ENCODE results near the gene MICALL2.

MICALL2 gene

DNA sequence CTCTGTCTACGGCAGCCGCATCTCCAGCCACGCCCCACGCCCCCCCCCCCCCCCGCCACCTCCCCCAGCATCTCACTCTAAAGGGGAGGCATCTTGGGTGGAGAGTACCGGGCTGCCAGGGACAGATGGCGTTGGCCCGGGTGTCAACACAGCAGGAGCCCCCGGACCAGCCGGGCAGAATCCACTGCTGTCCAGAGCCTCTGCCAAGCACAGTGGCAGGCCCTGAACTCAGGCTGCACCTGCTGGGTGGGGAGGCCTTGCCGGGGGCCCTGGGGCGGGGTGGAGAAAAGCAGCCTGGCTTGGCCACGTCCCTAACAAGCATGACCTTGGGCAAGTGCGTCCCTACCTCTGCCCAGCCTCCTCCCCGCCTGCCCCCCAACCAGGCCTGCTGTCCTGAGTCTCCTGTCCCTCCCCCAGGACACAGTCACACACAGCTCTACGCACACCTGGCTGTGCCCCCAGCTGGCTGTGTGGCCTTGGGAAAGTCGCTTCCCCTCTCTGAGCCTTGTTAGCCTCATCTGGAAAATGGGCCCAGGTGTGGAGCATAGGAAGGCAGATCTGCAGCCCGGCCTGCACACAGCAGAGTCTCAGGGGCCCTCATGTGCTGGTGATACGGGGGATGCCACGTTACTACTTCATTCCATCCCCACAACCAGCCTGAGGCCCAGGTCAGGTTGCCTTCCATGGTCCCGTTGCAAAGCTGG lies 45.2 kb downstream of the MICALL2 start:
- no peak for DNase-seq (ENCODE audit: low spot score)

DNA sequence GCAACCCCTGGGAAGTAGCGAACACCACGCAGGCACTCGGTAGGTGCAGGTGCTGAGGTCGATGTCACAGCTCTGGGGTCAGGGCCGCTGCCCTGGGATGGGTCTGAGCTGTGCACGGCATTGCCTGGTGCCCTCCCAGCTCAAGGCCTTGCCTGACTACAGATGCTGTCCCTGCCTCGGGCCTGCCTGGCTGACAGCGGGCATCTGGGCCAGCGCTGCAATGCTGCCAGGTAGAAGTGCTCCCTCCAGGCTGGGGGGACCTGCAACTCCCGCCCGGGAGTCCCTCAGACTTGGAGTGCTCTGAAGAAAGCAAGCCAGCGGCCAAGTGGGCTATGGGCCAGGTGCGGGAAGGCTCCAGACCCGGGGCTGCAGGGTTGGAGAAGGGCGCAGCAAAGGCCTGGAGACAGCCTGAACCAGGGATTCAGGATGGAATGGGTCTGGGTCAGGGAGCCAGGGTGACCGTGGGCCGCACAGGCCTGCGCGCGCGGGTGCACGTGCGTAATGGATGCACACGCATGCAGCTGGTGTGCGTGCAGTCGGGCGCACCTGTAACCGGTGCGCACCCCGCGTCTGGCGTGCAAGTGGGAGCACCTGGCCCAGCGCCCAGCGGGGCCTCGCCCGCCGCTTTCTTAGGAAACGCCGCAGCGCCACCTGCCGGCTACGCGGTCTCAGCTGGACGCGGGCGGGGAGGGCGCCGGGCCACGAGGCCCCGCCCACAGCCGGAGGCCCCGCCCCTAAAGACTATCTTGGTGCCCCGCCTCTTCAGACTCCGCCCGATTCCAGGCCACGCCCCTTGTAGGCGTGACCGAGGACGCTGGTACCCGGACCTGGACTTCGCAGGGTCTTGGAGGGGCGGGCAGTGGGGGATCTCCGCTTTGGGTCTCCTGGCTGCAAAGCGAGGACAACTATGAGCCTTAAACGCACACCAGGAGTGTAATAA lies 46.7 kb downstream of the MICALL2 start:
- peak; percentile 99 for DNase-seq (ENCODE audit: low spot score)

DNA sequence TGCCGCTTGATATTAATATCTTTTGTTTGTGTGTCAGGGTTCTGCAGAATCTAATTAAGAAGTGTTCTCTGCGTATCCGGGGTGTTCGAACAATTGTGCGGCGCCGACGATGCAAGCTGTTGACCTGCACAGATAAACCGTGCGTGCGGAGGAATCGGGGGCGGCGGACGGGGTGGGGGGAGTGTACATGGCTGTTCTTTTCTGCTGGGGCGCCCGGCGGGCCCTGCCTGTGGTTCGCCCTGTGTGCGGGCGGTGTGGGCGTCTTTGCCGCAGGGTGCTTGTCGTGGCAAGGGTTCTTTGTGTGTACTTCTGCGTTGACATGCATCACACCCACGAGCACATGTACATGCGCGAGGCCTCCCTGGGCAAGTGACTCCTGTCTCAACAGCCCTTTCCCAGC lies 47.9 kb downstream of the MICALL2 start:
- DNase-seq (ENCODE audit: low spot score) = no peak

DNA sequence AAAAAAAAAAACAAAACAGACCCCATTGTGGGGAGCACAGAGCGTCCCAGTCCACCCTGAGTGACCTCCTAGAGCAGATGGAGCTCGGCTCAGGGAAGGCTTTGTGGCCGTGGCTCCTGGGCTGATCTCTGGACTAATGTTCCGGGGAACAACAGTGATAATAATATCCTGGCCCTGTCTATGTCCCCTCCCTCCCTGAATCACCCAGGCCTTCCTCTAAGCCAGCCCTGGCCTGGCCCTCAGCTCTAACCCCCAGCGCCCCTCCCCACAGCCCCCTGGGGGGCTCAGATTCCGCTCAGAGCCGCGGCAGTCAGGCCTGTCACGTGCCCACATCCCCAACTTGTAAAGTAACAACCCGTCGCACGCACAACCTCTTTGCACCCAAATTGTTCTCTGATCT lies 48.3 kb downstream of the MICALL2 start:
- DNase-seq (ENCODE audit: low spot score) = no peak

DNA sequence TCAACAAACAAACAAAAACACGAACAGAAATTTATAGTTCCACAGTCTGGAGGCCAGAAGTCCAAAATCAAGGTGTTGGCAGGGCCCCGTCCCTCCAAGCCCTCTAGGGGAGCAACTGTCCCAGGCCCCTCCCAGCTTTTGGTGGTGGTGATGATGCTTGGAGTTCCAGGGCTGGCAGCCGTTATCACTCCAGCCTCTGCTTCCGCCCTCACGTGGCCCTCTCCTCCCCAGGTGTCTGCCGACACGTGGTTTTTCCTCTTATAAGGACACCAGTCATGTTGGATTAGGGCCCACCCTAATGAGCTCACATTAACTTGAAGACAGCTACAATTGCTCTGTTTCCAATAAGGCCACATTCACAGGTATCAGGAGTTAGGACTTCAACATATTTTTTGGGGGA lies 49.7 kb downstream of the MICALL2 start:
- DNase-seq (ENCODE audit: low spot score) = no peak

DNA sequence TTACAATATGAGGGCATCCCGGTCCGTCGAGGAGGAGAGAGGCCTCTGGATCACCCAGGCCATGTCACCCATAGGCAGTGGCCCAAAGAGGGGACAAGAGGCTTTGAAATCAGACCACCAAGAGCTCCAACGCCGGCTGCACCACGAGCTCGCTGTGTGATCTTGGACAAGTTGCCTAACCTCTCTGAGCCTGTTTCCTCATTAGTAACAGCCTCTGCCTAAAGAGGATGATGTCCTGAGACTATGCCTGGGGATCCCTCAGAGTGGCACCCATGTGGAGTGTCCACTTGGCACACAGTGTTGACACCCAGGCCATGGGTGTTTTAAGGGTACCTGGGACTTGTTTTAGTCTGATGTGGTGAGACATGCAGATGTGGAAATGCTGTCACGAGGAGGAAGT lies 50.8 kb downstream of the MICALL2 start:
- no peak for DNase-seq (ENCODE audit: low spot score)

DNA sequence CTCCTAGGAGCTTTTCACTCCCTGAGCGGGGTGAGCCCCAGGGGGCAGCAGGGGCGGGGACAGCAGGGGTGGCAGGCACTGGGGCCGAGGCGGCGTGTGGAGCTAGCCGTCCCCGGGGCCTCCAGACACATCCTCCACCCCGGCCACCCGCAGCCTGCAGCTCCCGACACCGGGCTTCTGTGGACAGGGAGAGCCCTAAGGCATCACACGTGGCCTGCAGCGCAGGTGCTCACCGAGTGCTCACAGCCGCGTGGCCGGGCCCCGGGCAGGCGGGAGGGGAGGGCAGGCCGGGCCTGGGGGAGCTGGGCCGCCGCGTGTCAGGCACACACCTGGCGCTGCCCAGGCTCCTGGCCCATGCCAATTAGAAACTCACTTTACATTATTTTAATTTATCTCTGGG lies 51.4 kb downstream of the MICALL2 start:
- DNase-seq (ENCODE audit: low spot score) = no peak

DNA sequence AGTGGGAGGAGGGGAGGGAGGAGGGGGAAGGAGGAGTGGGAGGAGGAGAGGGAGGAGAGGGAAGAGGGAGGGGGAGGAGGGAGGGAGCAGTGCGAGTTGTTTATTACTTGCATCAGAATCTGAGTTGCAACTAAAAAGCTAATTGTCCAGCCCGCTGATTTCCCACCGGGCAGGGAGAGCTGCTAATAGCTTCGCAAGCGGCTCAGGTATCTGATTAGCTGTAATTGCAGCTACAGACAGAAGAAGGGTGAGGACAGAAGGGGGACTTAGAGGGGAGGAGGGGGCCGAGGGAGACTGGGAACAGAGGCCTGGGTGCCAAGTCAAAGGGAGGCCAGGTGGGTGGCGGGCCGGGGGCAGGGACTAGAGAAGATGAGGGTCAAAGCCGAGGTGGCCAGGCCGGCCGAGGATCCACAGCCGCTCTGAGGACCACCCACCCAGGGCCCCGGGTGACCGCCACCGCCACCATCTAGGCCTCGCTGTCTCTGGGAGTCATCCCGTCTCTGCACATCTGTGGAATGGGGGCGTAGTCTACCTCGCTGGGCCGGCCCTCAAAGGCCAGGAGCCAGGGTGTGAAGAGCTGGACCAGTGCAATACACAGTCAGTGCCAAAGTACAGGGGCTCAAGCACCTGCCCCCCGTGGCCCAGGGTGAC lies 54.2 kb downstream of the MICALL2 start:
- DNase-seq (ENCODE audit: low spot score) = no peak

DNA sequence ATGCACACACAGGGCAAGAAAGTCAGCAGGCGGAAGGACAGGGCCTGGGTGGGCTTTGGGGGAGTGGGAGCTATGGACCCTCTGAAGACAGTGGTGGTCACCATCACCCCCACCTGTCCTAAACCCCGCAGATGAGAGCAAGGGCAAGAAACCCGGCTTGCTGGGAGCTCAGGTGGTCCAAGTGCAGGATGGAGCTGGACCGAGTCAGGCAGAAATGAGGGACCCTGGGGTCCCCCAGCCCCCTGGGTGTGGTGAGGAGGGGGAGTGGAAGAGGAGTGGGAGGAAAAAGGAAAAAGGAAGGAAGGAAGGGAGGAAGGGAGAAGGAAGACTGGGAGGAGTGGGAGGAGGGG lies 54.8 kb downstream of the MICALL2 start:
- DNase-seq (ENCODE audit: low spot score) = no peak

DNA sequence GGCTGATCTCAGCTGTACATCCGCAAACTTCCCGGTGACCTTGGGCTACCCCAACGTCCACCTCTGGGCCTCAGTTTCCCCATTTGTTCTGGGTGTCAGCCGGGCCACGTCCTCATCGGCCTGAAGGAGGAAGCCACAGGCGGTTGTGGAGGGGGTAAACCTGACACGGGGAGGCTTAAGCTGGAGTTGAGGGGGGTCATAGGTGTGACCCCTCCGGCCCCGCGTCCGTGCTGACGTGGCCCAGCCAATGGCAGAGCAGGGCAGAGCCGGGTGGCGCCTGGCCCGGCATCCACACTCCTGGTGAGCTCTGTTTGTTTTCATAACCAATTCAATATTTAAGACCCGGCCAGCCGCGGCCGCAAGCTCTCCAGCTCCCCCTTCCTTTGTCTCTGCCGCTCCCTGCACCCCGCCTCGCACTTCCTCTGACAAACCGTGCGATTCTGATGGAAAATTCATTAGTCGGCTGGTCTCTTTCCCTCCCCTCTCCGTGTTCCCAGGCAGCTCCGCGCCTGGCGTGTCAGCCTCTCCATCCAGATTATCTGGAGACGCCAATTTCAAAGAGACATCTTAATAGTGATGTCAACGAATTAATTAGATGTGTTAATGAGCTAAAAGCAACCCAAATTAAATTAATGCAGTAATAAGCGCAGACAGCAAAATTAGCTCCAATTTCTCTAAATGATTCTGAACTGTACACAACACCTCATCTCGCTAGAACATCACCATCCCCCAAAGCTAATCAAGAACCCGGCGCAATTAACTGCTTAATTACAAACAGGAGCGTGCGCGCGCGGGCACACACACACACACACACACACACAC lies 55.4 kb downstream of the MICALL2 start:
- DNase-seq (ENCODE audit: low spot score) = no peak

DNA sequence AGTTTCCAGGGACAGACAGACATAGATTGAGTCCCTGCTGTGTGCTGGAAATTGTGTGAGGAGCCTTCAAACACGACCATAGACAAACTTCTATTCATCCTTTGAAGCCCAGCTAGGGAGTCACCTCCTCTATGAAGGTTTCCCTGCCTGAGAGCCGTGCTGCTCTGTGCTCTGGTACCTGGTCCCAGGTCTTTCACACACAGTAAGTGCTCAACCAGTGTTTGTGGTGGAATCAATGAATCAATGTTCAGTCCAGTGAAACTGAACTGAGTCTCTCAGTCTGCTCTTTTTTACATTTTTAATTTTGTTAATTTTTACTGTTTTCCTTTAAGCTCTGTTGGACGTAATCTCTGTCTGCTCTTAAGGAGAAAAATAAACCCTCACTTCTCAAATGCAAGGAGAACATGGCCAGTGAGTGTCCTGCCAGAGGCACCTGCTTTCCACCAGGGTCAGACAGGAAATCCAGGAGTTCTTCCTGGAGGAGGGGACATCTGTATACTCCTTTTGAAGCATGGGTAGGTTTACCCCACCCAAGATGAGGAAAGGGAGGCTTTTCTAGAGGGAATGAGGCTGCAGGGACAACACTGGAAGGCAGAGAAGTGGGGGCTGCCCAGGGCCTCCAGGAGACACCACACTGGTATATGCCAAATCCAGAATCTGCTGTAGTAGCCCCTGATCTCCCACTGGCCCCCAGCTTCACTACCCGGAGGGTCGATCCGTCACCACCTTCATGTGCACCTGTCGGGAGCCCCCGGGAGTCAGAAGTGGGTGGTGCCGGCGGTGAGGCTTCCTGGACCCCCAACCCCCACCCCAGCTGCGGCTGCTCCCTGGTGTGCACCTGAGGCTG lies 56.3 kb downstream of the MICALL2 start:
- no peak for DNase-seq (ENCODE audit: low spot score)

DNA sequence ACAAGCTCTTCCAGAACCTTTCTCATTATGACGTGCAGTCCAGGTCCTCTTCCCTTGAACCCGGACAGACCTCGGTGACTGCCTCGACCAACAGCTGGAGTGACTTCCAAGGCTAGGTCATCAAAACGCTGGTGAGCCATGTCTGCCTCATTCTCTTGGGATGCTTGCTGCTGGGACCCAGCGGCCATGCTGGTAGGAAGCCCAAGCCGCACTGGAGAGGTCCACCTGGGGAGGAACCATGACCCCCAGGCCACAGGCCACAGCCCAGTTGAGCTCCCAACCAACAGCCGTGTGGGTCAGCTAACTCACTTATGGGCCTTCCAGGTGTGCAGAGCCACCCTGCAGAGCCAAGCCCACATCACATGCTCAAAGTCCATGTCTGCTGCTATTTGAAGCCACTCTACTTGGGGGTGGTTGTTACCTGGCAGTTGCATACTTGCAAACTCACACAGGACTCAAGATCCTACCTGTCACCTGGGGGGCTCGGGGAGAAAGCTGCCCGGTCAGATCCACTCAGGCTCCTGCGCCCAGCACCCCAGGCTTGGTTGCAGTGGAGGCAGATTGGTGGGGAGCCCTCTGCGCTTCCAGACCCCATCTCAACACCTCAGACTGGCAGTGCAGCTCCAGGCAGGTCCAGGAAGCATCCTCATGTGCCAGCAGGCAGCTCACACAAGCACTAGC lies 57.0 kb downstream of the MICALL2 start:
- DNase-seq (ENCODE audit: low spot score) = no peak

DNA sequence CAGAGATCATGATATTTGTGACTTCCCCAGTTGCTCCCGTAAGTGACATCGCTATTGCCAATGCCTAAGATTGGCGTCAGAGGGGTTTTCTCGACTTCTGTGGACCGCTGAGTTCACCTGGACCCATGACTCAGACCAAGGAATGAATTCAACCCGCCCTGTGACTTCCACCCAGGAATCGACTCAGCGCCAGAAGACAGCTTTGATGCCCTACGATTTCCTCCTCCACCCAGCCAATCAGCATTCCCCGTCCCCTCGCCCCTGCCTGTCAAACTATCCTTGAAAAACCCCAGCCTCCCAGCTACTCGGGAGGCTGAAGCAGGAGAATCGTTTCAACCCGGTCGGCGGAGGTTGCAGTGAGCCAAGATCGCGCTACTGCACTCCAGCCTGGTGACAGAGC lies 58.3 kb downstream of the MICALL2 start:
- no peak for DNase-seq (ENCODE audit: low spot score)

DNA sequence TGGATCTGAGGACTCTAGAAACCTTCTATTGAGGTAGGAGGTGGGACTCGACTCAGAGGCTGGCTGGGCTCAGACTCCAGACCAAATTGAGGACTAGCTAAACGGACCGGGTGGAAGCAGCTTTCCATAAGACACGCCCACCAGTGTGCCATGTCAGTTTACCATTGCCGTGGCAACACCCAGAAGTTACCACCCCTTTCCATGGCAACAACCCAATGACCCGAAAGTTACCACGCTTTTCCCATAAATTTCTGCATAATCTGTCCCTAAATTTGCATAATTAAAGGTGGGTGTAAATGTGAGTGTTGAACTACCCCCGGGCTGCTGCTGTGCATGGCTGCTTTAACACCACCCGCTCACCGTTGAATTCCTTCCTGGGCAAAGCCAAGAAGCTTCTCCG lies 58.9 kb downstream of the MICALL2 start:
- DNase-seq (ENCODE audit: low spot score) = no peak

DNA sequence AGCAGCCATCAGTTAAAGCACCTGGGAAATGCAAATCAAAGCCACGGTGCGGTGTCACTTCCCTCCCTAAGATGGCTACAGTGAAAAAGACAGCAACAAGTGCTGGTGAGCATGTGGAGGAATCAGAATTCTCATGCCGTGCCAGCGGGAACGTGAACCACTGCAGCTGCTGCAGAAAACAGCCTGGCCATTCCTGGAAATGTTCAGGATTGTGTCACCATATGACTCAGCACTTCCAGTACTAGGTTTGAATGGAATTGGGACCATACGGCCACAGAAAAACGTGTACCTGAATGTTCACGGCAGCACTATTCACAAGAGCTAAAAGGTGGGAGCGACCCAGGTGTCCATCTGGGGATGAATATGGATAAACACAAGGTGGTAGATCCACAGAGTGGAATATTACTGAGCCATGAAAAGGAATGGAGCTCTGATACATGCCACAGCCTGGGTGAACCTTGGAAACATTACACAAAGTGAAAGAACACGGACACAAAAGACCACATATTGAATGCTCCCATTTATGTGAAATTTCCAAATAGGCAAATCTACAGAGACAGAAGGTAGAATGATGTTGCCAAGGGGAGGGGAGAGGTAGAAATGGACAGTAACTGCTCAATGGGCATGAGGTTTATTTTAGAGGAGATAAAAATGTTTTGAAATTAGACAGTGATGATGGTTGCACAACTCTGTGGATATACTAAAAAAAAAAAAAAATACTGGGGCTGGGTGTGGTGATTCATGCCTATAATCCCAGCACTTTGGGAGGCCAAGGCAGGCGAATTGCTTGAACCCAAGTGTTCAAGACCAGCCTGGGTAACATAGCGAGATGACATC lies 61.6 kb downstream of the MICALL2 start:
- no peak for DNase-seq (ENCODE audit: low spot score)

DNA sequence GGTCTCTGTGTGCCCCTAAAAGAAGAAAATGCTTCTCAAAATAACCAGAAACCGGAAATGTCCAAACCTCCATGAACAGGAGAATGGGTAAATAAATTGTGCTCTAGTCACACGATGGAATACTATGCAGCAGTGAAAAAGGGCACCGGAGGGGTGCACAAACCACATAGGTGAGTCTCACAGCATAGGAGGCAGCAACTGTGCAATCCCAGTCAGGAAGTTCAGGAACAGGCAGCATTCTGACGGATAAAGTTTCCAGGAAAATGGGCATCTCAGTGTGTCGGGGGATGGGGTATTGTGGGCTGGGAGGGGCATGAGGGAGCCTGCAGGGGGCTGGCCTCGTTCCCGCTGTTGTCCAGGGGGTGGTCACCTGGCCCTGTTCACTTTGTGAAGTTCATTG lies 63.1 kb downstream of the MICALL2 start:
- DNase-seq (ENCODE audit: low spot score) = no peak

DNA sequence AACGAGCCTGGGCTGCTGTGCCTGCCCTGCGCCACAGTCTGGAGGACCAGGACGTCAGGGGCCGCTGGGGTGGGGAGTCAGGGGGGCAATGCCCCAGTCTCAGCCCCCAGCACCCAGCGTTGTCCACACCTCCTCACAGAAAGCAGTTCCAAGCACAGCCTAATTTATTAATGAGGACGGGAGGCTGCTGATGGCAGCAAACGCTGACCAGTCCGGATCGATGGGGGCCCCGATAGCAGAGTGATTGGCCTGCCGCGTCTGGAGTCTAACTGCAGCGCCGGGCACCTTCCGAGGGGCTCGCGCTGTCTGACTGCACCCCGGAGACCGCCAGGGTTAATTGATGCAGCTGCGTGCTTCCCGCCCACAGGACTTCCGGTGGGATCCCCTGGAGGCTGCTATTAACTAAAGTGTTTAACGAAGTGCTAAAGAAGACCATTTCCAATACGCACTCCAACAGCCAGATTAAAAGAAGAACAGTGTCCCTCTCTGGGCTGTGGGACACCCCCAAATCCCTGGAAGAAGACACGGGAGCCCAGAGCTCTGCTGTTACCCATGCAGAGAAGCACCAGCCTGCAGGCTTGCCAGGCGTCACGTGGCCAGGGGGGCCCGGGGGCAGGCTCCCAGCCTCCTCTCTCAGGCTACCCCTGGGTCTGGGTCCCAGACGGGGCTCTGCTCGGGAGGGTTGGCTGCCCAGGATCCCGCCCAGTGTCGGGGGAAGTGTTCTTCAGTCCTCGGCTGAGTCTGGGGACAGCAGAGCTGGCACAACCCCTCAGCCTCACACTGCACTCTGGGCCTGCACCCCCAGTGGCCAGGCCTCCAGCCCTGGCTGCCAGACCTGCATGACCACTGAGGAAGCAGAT lies 63.8 kb downstream of the MICALL2 start:
- DNase-seq (ENCODE audit: low spot score) = peak; percentile 10

DNA sequence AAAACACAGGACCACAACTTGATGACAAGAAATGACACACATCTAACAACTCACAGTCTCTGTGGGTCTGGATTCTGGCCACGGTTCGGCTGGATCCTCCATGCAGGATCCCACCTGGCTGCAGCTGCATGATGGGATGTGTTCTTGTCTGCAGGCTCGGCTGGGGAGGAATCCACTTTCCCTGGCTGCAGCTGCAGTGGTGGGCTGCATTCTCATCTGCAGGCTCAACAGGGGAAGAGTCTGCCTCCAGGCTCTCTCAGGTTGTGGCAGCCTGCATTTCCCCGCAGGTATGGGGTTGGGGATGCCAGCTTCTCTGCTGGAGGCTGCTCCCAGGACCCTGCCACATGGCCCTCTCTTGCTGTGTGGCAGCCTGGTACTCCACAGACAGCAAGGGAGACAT lies 64.9 kb downstream of the MICALL2 start:
- no peak for DNase-seq (ENCODE audit: low spot score)

DNA sequence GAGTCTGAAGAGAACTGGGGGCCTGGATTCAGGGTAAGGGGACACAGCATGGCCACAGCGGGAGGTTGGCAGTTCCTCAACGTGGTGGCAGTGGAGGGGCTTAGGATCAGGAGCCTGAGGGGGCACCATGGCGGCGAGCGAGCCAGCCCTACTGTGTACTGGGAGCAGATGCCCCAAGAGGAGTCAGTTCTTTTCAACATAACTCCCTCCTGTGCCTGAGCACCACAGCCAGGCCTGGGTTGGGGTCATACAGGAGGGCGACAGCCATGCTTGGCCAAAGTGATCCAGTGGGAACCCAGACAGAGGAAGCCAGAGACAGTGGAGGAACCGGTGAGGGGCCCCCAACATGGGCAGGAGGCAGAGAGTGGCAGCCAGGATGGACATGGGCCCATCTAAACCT lies 65.8 kb downstream of the MICALL2 start:
- DNase-seq (ENCODE audit: low spot score) = no peak
